NCI-H524 (cell line): ENCODE data around the gene MDN1.

Source experiments
- DNase-seq, 2 experiments: peaks; one replicate each; lab custom pipeline; 2025; lab: John Stamatoyannopoulos, UW

MDN1 gene

DNA sequence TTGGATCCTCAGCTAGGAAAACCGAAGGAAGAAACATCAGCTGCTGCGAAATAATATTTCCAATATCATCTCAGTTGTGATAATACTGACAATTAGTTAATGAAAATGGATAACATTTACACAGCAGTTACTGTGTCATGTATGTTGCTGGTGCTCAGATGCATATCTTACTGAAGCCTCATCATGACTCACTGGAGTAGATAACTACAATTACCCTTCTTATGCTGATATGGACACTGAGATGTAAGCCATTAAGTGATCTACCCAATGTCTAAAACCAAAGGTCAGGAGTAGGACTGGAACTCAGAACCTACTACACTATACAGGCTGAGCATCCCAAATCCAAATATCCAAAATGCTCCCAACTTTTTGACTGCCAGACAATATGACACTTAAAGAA is 126.4 kb downstream of the MDN1 start:
- DNase-seq, result no peak

DNA sequence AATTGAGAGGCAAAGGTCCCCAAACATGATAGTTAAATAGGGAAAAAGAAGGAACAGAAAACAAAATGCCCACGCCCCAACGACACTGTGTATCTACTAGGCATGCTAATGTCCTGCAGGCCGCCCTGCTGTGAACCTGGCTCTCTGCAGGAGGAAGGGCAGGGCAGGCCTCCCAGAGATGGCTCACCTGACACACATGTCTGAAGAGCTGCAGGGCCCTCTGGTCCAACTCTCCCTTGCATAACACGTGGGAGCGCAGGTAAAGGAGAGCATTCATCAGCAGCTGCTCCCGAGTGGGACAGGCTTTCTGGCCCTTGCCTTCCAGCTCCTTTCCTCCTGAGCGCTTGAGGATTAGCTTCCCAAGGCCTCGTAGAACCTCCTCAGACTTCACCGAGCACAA is 127.3 kb downstream of the MDN1 start:
- DNase-seq, result no peak

DNA sequence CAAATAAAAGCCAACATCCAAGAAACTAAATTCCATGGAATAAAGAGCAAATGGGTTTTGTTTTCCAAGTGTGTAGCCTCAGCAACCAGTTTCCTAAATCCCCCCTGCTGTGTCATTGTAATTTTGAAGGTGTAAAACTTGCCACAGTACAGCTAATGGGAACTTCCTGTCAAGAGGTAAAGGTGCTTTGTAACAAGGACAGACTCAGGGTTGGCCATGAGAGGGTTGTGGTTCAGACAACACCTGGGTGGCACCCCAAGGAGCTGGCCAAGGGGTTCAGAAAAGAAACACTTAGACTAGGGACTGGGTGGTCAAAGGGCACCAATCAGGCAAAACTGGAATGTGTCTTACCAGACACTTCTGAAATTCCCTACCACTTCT is 128.7 kb downstream of the MDN1 start:
- no peak for DNase-seq

DNA sequence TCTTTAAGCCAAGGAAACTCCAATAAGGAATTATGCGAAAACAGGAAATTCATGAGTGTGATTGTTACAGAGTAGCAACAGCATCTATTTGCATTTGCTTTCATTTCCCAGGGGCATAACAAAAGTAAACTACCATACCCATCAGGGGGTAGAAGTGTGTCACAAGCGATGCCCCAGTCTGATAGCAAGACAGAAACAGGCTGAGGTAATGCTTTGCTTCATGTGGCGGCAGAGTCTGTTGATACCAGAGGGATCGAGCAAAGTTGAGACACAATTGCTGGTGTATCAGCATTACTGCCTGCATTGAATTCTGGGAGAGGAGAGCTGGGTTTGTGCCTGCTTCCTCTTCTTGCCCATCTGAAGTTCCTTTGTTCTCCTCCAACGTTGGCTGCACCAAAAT is 129.9 kb downstream of the MDN1 start:
- no peak for DNase-seq

DNA sequence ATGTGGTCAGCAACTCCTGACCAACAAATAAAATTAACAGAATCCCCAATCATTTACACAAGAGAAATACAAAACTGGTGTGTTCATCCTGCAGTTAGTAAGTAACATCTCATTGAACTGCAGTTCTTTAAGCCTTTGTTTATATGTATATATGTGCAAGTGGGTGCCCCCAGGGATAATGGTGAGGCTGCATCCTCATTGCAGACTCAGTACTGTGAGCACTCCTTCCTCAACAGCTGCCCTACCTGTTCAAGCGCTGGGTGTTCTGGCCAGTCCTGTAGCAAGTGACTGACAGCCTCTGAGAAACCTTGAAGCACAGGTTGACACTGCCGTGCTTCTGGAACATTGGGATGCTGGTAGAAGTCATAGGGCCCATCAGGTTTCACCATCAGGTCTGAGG is 131.3 kb downstream of the MDN1 start:
- DNase-seq, result no peak

DNA sequence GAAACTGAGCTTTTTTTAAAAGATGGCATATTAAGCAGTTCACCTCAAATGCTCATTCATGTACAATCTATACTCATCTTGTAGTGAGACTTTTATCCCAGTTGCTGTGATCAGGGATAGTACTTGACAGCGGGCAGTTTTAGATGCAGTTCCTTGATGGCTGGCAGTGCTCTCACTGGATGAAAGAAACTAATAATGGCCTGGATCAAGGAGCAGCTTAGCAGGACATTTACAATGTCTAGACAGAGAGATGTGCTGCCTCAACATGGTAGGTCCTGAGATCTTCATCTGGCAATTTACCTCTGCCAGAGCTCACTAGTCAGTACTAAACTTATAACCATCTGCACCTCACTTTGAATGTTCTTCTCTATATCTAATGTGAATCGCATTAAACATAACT is 134.3 kb downstream of the MDN1 start:
- DNase-seq, result no peak

DNA sequence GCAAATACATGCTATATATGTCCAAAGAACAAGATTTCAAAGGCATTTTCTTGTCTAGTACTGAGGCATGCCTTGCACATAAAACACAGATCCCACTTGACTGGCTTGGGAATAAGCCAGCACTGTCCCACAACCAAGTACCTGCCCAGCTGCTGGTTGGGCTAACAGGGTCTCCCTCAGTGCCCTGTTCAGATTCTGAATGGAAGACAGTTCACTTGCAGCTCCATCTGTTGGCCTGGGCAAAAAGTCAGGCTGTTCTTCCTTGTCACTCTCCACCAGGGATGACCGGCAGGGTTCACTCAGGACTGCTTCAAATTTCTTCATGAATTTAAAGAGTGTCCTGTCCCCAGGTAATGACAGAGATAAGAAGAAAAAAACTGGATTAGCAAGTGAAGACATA is 136.6 kb downstream of the MDN1 start:
- no peak for DNase-seq

DNA sequence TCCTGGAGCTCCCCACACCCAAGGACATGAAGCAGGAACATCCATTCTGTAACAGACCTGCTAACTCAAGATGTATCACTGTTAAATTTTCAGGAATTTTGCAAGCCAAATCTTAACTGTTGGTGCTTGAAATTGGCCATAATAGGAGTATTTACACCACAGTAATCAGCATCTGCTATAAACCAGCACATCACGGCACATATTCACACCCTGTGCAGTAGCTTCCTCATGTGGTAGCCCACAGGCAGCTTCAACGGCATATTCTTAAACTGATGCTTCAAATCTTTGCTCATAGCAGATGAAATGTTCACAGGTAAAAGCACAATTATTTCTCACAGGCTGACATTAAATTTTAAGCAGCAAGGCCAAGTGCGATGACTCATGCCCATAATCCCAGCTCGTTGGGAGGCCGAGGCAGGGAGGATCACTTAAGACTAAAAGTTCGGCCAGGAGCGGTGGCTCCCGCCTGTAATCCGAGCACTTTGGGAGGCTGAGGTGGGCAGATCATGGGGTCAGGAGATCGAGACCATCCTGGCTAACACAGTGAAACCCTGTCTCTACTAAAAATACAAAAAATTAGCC is 137.5 kb downstream of the MDN1 start:
- DNase-seq, result no peak

DNA sequence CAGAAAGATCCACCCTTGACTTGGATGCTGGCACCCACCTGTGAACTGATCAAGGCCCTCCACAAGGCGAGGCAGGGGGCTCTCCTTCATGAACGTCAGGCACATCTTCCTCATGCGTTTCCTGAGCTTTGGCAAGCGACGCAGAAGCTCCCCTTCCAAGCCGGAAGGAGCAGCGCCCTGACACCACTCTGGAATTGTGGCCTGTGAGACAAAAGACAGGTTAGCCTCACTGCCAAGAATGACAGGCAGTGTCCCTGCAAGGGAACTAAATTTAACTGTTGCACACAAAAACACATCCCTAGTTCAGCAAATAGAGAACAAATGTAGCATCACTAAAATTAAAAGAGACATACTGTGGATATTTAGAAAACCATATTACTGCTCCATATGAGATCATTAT is 139.0 kb downstream of the MDN1 start:
- no peak for DNase-seq

DNA sequence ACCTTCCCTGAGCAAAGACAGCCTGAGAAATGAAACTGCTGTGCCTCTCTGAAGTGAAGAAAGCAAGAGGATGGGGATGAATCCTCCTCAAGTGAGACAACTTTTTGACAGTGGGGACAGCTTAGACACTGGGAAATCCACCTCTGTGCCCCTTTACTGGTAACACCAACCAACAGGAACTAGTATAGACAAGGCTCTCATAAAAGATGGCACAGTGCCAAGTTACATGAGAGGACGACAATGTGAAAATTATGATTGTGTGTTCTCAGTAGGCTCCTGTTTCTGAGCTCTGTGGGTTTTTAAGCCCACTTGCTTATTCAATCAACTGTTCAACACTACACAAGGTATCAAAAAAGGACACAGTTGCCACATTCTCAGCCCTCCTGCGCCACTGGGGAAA is 139.4 kb downstream of the MDN1 start:
- no peak for DNase-seq

DNA sequence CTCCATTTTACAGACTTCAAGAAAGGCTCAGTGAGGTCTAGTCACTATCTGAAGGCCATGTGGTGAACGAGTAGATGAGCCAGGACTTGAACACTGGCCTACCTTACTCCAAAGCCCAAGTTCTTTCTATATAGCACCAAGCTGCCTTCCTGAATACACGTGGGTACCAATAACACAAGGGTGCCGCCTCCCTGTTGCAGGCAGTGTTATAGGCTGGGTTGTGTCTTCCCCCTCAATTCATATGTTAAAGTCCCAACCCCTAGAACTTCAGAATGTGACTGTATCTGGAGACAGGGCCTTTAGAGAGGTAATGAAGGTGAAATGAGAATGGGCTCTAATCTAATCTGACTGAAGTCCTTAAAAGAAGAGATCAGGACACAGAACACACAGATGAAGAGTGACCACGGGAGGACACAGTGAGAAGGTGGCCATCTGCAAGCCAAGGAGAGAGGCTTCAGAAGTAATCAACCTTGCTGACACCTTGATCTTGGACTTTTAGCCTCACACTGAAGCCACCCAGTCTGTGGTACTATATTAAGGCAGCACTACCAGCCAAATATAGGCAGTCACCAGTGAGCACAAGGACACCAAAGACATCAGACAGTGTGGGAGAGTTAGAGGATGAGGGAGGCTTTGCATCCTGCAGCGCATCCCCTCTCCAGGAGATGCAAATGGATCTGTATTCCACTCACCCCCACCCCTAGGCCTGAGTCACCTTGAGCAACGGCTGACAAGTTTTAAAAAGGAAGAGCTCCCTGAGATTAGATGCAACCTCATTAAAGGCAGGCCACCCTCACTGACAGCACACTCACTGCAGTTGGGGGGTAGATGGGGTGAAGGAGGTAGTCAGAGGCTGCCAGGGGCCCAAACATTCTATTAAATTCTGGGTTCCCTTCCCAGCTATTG is 140.1 kb downstream of the MDN1 start:
- DNase-seq, result no peak

DNA sequence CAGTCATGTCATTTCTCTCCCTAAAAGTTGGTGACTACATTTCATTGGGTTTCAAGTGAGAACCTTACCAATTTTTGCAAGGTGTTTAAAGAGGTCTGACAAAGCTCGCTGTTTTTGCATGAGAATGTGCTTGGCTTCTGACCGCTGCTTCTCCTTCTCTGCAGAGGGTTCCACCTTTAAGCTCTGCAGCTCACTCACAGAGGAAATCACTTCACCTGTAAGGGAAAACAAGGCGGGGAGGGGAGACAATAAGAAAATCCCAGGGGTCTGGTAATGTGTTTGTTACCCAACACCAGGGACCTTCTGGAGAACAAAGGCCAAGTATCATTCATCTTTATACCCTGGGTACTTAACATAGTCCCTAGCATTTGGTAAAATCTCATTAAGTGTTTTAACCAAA is 141.1 kb downstream of the MDN1 start:
- no peak for DNase-seq

DNA sequence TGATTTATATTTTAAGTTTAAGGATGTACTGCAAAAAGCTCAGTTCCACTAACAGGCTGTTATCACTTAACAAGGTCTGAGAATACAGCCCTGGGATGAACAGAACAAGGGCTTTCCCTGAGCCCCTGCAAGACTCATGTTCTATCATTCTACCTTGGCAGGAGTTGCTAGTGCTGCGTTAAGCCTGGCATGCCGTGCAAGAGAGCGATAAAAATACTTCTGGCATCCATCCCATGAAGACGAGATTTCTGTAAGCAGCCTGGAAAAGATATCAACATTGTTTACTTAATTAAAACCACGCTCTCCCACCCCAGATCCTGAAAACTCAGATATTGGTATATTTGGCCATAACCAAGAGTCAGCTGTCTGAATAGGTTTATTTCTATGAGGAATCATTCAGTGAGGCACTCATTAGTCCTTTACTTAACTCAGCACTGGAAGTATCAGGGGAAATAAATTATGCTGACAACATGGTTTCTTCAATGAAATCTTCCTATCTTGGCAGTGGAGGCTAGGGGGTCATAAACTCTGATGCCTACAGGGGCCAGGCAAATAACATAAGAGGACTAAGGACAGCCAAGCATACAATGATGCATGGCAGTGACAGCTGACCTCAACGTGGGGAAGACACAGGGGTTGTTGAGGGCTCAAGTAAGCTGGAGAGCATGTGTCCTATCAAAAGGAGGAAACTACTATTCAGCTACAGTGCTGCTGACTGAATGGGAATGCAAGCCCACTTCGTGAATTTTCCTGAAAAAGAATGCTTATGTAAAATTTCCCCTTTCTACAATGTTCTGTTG is 143.4 kb downstream of the MDN1 start:
- DNase-seq, result no peak

DNA sequence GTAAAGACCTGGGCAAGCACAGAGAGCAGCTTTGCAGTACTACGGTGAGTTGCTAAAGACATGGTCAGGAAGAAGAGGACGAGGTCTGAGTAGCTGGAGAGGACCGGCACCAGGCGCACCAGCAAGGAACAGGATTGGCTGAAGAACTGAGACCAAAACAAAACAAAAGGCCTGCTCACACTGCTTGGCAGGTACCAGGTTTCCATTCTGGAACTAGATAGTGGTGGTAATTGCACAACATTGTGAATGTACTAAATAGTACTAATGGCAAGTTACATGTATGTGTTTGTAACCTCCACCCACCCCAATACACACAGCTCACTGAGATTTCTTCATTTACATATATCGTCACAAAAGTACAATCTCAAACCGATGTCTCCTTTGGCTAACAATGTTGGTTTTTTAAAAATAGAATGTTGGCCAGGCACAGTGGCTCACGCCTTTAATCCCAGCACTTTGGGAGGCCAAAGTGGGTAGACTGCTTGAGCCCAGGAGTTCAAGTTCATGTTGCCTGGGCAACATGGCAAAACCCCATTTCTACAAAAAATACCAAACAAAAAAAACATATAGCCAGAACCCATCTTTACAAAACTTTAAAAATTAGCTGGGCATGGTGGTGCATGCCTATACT is 148.5 kb downstream of the MDN1 start:
- DNase-seq, result no peak

DNA sequence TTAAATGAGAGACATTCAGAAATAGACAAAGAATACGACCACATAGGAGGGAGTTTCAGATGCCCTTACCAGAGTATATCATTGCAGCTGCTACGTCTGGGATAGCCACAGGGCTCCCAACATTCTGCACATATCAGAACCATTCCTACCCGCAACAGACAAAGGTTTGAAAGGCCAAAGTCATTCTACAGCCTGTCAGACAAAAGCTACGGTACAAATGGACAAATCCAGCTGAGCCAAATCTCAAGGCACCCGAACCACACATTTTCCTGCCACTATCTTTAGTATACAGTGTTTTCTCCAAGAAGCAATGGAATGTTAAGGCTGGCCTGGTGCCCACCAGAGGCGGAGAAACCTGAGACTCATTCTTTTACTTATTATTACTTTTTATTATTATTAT is 150.6 kb downstream of the MDN1 start:
- no peak for DNase-seq

DNA sequence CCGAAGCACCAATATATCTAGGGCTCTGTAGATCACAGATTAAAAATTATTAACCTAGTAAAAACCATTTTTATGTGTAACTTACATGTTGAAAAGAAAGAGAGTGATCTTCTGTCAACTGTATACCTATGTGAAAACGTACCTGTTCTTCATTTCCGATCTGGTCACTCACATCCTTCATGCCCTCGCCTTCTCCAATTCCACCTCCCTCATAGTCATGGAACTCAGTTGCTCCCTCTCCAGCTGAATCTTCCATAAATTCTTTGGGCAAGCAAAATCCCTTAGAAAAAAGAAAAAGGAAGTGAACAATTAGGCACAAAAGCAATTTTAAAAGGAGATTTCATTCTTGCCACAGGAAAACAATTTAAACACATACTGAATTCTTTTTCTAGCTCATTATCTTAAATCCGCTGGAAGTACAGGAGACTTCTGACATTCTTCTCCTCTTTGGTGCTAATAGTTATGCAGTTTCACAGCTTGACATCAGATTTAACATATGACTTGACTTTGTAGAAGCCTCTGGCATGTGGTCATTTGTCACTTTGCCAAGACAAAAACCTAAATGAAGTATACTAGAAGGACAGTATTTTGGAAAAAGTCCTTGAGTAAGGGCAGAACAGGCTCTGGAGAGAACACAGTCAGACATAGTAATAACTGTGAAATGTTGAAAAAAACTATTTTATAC is 151.6 kb downstream of the MDN1 start:
- no peak for DNase-seq

DNA sequence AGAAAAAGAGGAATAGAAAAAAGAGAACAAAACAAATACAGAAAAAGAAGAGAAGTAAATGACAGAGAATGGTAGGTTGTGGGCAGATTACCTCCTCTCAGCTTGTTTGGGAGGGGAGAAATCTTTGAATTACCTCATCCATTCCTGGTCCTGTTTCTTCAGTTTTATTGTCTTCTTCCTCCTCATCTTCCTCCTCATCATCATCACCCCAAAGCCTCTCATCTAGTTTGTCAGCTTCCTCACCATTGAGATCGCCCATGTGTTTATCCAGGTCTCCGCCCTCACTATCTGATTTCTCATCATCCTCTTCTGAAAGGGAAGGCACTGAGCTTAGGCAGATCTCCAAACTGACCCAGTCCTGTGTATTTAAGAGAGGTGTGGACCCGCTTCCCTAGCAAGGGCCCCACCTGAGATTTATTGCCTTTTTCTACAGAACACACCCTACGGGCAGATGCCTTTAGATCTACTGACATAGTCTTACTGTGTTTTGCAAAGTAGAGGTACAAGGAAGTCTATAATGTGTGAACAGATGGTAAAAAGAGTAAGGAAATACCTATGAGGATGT is 156.9 kb downstream of the MDN1 start:
- no peak for DNase-seq

DNA sequence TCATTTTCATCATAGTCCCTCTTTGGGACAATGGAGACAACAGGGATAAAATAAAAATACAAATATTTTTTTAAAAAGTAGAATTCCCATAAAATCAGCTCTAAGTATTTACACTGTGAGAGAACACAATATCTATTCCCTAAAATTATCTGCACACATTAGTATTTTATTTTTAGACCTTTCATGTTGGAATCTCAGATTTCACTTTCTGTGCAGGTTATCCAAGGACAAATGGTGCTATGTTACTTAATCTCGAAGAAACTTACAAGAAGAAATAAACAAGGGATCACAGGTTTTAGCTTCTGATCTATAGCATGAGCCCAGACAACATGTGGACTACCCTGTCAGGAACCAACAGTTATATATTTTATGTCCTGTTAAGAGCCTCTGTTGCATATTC is 158.0 kb downstream of the MDN1 start:
- DNase-seq, result no peak

DNA sequence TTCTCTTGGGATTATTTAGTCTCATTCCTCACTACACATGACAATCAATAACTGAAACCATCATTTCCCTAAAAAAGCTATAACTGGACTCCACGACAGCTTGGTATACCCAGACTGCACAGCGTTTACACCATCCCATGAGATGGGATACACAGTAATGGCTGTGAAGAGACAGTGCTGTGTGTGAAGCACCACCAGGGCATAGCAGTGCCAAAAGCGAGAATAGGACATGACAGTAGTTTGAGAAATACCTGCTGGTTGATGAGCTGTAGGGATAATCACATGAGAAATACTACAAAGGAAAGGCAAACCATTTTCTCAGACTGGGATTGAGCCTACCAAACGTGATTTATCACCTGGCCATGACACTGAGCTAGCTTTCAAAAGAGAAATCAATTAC is 158.6 kb downstream of the MDN1 start:
- DNase-seq, result no peak

DNA sequence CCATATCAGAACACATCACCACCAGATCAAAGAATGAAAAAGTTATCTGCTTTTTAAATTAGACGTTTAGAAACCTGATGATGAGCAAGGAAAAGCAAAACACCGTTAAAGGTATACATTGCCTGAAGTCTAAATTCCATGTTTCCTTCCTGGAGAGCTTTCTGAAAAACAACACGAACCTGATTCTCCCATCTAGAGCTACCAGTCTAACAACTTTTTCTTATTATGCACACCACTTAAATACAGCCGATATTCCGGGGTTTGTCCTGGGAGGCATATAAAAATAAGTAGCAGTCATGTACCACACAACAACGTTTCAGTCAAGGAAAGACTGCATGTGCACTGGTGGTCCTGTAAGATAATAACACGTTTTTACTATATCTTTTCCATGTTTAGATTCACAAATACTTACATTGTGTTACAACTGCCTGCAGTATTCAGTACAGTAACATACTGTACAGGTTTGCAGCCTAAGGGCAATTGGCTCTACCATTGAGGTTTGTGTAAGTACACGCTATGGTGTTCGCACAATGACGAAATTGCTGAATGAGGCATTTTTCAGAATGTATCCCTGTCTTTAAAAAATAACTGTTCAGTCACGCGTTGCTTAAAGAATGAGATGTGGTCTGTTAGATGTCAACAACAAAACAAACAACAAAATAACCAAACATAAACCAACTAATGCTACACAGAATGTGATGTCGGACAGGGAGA is 162.0 kb downstream of the MDN1 start:
- no peak for DNase-seq

DNA sequence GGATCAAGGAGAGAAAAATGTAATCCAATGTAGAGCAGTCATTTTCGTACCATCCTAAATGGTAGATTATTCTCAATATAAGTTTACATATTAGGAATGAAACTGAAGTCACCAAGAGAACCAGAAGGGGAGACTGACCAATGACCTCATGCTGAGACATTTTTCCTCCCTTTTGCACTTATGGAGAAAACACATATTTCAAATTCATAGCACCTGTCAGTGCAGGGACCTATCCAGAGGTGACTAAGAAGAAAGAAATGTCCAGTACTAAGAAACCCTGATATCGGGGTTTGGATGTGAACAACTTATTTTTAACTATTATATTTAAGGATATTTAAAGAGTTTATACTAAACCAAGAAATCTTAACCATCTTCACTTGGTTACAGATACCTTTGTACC is 164.5 kb downstream of the MDN1 start:
- no peak for DNase-seq
